Liver (tissue), 9 donors: ENCODE results near the gene NADK. TPM values are rescaled to one million over a fixed set of nuclear protein-coding genes. Genes with fewer than 3 reads are reported as not detected.
A peak's percentile ranks its signal among the peaks of the same experiment; 100 is the strongest.

Experiments
- DNase-seq: peaks from one replicate; pipeline ENCODE4 v3.0.0-alpha.2; 2017; ENCODE audit warnings: low spot score
- H3K27ac ChIP-seq, 2 donors: one replicate each; pipeline ENCODE4 v1.7.0; 2013; ENCODE audit warnings: inconsistent platforms in 2 of 2, low read length in 2 of 2, control low read depth in 1 of 2, low read depth in 1 of 2, mild to moderate bottlenecking in 1 of 2
- H3K27me3 ChIP-seq, 4 donors: one replicate each; pipeline versions ENCODE4 v1.6.1 to v1.7.0; 2013; ENCODE audit warnings: low read length in 3 of 4, inconsistent platforms in 1 of 4, mild to moderate bottlenecking in 1 of 4, moderate library complexity in 1 of 4; ENCODE audit not compliant: control insufficient read depth in 4 of 4, insufficient read depth in 4 of 4
- H3K36me3 ChIP-seq, 4 donors: one replicate each; pipeline versions ENCODE4 v1.6.1 to v1.7.0; 2013; ENCODE audit warnings: low read length in 3 of 4, mild to moderate bottlenecking in 3 of 4, low read depth in 1 of 4, moderate library complexity in 1 of 4; ENCODE audit not compliant: control insufficient read depth in 4 of 4, insufficient read depth in 3 of 4
- H3K4me1 ChIP-seq, 4 donors: one replicate each; pipeline versions ENCODE4 v1.6.1 to v1.7.0; 2013; ENCODE audit warnings: low read length in 3 of 4, mild to moderate bottlenecking in 3 of 4, moderate library complexity in 1 of 4; ENCODE audit not compliant: control insufficient read depth in 4 of 4, insufficient read depth in 4 of 4
- H3K4me3 ChIP-seq, 3 donors: one replicate each; pipeline versions ENCODE4 v1.6.1 to v1.7.0; 2013; ENCODE audit warnings: low read length in 3 of 3, control low read depth in 1 of 3, low read depth in 1 of 3, mild to moderate bottlenecking in 1 of 3
- H3K9ac ChIP-seq, 2 donors: one replicate each; pipeline ENCODE4 v1.7.0; 2013; ENCODE audit warnings: low read length in 2 of 2, mild to moderate bottlenecking in 2 of 2, moderate library complexity in 2 of 2, control low read depth in 1 of 2, low read depth in 1 of 2
- H3K9me3 ChIP-seq, 4 donors: one replicate each; pipeline versions ENCODE4 v1.6.1 to v1.7.0; 2013; ENCODE audit warnings: low read length in 3 of 4; ENCODE audit not compliant: control insufficient read depth in 4 of 4
- CTCF ChIP-seq: fragments of 150-350 bp; IDR thresholded peaks from 2 replicates; pipeline ENCODE4 v1.5.1; 2017; ENCODE audit warnings: improper control_type of control experiment, low read depth, low read length; ENCODE audit not compliant: missing input control
- EGR1 ChIP-seq, 2 donors: IDR thresholded peaks; 2 replicates each; pipeline ENCODE4 v1.6.1; 2016 to 2018; ENCODE audit warnings: antibody characterized with exemption in 2 of 2, low read depth in 2 of 2
- FOXA1 ChIP-seq: IDR thresholded peaks from 2 replicates; pipeline ENCODE4 v1.6.1; 2016; ENCODE audit warnings: antibody characterized with exemption
- FOXA2 ChIP-seq: IDR thresholded peaks from 2 replicates; pipeline ENCODE4 v1.6.1; 2016; ENCODE audit warnings: antibody characterized with exemption
- GABPA ChIP-seq, 2 donors: IDR thresholded peaks in 1 of 2; conservative IDR thresholded peaks in 1 of 2; 2 replicates each; pipeline ENCODE4 v1.6.1; 2016; ENCODE audit warnings: antibody characterized with exemption in 2 of 2, mild to moderate bottlenecking in 1 of 2, moderate library complexity in 1 of 2
- HNF4A ChIP-seq, 2 donors: conservative IDR thresholded peaks; 2 replicates each; pipeline ENCODE4 v1.6.1; 2016; ENCODE audit warnings: antibody characterized with exemption in 2 of 2, mild to moderate bottlenecking in 2 of 2
- HNF4G ChIP-seq: IDR thresholded peaks from 2 replicates; pipeline ENCODE4 v1.6.1; 2016; ENCODE audit warnings: antibody characterized with exemption
- JUND ChIP-seq, 2 donors: IDR thresholded peaks; 2 replicates each; pipeline ENCODE4 v1.6.1; 2016; ENCODE audit warnings: antibody characterized with exemption in 2 of 2
- MAX ChIP-seq: IDR thresholded peaks from 2 replicates; pipeline ENCODE4 v1.6.1; 2016; ENCODE audit warnings: antibody characterized with exemption
- NR2F2 ChIP-seq: IDR thresholded peaks from 2 replicates; pipeline ENCODE4 v1.6.1; 2016; ENCODE audit warnings: antibody characterized with exemption
- RAD21 ChIP-seq, 2 donors: IDR thresholded peaks; 2 replicates each; pipeline ENCODE4 v1.6.1; 2016; ENCODE audit warnings: antibody characterized with exemption in 2 of 2, mild to moderate bottlenecking in 2 of 2
- RXRA ChIP-seq, 2 donors: IDR thresholded peaks; 2 replicates each; pipeline ENCODE4 v1.6.1; 2017 to 2018; ENCODE audit warnings: antibody characterized with exemption in 2 of 2, mild to moderate bottlenecking in 1 of 2
- TAF1 ChIP-seq: conservative IDR thresholded peaks from 2 replicates; pipeline ENCODE4 v1.6.1; 2016; ENCODE audit warnings: antibody characterized with exemption, mild to moderate bottlenecking
- YY1 ChIP-seq: IDR thresholded peaks from 2 replicates; pipeline ENCODE4 v1.6.1; 2016; ENCODE audit warnings: antibody characterized with exemption, mild to moderate bottlenecking
- WGBS: extraction: QIAGEN DNeasy Blood & Tissue Kit; methylation state at CpG from one replicate; pipeline ENCODE4 v1.1.7; 2013; 5-methylcytosine and 5-hydroxymethylcytosine counted together
- polyA plus RNA-seq, 2 donors: library from polyadenylated mRNA; stranded (reverse) in 1 of 2; unstranded in 1 of 2; fragments of 200-250 nt in 1 of 2; fragments of >200 nt in 1 of 2; fragmentation: Nextera tagmentation in 1 of 2; extraction: Ambion mirVana in 1 of 2; gene quantifications; one replicate each; pipeline versions ENCODE4 v1.2.1 to v1.2.3, GENCODE V29; 2013 to 2015
- total RNA-seq, 2 donors: library from RNA; depleted of rRNA; stranded (reverse); fragments of >200 nt; gene quantifications; one replicate each; pipeline ENCODE4 v1.2.3, GENCODE V29; 2014
- TF ChIP-seq, protein P1 (sequence below): IDR thresholded peaks from 2 replicates; pipeline ENCODE4 v1.6.1; 2016; ENCODE audit warnings: antibody characterized with exemption
- TF ChIP-seq, protein P2 (sequence below): IDR thresholded peaks from 2 replicates; pipeline ENCODE4 v1.6.1; 2016; ENCODE audit warnings: antibody characterized with exemption
- TF ChIP-seq, protein P3 (sequence below): IDR thresholded peaks from 2 replicates; pipeline ENCODE4 v1.6.1; 2016; ENCODE audit warnings: antibody characterized with exemption, mild to moderate bottlenecking
- donor health status: healthy.
- donor health status: healthy.
- donor health status: healthy.
- donor health status: healthy.
- donor health status: healthy.

Gene NADK
- total and polyA plus RNA-seq, 4 donors: 39.2 to 105 (median 83.6) TPM

GRCh38 chr1:1755852-1756251 is 22.4 kb downstream of the NADK start:
- Histone ChIP-seq H3K27ac (peak overlapping the region; percentile 5 to 24), H3K27me3 (no peaks in the 10 kb centered on the region), H3K9me3 (no peaks in the 10 kb centered on the region), H3K36me3 (peaks cover 9 to 36% (median 14%) of the 10 kb centered on the region in 4 donors), H3K4me1 (peaks cover 13 to 48% (median 29%) of the 10 kb centered on the region in 4 donors), H3K9ac (no peak overlapping the region), H3K4me3 (no peak overlapping the region)
- no peak for DNase-seq
- WGBS: 91% methylated on average over 15 of the region's 15 CpGs
- TF ChIP-seq TAF1 (no peak), GABPA (IDR thresholded peaks at IDR 0.05 in 1 of 2, conservative IDR thresholded peaks at IDR 0.05 in 1 of 2) (no peak), MAX (no peak), RXRA (IDR thresholded peaks at IDR 0.05) (no peak), HNF4A (conservative IDR thresholded peaks at IDR 0.05) (no peak), HNF4G (no peak)
- TF ChIP-seq, protein P1, sequence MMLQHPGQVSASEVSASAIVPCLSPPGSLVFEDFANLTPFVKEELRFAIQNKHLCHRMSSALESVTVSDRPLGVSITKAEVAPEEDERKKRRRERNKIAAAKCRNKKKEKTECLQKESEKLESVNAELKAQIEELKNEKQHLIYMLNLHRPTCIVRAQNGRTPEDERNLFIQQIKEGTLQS: no peak

GRCh38 chr1:1755426-1755825 is 22.8 kb downstream of the NADK start:
- Histone ChIP-seq H3K4me1 (peaks cover 13 to 45% (median 29%) of the 10 kb centered on the region in 4 donors), H3K36me3 (peaks cover 7 to 36% (median 12%) of the 10 kb centered on the region in 4 donors), H3K9me3 (no peaks in the 10 kb centered on the region), H3K27ac (peak overlapping the region; percentile 5 to 24), H3K9ac (no peak overlapping the region), H3K4me3 (no peak overlapping the region), H3K27me3 (no peaks in the 10 kb centered on the region)
- TF ChIP-seq FOXA1 (no peak), GABPA (IDR thresholded peaks at IDR 0.05 in 1 of 2, conservative IDR thresholded peaks at IDR 0.05 in 1 of 2) (no peak), EGR1 (IDR thresholded peaks at IDR 0.05; ENCODE audit: low read depth in 2 of 2) (no peak), CTCF (no peak), RXRA (IDR thresholded peaks at IDR 0.05) (no peak)
- WGBS: 86% methylated on average over 19 of the region's 19 CpGs
- no peak for DNase-seq

DNA sequence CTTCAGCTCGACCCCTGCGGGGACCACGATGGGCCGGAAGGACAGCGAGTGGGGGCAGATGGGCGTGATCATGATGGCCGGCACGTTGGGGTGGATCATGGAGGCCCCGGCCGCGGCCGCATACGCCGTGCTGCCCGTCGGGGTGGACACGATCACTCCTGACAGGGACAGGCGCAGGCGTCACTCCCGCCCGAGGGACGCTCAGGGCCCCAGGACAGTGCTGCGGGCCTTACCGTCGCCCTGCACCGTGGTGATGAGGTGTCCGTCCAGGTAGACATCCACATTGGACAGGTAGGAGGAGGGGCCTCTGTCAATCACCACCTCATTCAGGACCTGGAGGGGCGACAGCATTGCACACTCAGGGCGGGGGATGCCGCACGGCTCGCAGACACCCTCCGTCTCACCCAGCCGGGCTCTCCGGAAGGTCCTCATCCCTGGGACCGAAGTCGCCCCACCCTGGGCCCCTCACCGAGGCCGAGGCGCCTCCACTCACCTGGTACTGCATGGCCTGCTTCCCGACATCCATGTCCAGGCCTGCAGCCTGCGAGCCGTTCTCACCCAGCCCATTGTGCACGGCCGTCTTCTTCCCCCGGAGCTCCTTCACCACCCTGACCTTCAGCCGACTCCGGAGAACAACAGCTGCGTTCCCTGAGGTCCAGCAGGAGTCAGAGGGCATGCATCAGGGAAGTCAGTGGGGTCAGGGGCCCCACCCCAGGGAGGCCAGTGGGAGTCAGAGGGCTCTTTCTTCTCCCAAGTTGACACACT is 24.0 kb downstream of the NADK start:
- peaks cover 7 to 33% (median 18%) of the 10 kb centered on the region in 4 donors for H3K4me1 ChIP-seq
- H3K9ac ChIP-seq: no peak overlapping the region
- DNase-seq: no peak
- H3K4me3 ChIP-seq: no peak overlapping the region
- peak overlapping the region; percentile 47 to 55 for H3K27ac ChIP-seq
- H3K27me3 ChIP-seq: no peaks in the 10 kb centered on the region
- no peaks in the 10 kb centered on the region for H3K9me3 ChIP-seq
- H3K36me3 ChIP-seq: peaks cover 7 to 36% (median 12%) of the 10 kb centered on the region in 4 donors
- WGBS: 92% methylated on average over 49 of the region's 49 CpGs
- no peak for TF ChIP-seq EGR1 (IDR thresholded peaks at IDR 0.05; ENCODE audit: low read depth in 2 of 2)
- TF ChIP-seq FOXA2: no peak
- TF ChIP-seq FOXA1: no peak
- no peak for TF ChIP-seq HNF4G
- TF ChIP-seq, protein P2, sequence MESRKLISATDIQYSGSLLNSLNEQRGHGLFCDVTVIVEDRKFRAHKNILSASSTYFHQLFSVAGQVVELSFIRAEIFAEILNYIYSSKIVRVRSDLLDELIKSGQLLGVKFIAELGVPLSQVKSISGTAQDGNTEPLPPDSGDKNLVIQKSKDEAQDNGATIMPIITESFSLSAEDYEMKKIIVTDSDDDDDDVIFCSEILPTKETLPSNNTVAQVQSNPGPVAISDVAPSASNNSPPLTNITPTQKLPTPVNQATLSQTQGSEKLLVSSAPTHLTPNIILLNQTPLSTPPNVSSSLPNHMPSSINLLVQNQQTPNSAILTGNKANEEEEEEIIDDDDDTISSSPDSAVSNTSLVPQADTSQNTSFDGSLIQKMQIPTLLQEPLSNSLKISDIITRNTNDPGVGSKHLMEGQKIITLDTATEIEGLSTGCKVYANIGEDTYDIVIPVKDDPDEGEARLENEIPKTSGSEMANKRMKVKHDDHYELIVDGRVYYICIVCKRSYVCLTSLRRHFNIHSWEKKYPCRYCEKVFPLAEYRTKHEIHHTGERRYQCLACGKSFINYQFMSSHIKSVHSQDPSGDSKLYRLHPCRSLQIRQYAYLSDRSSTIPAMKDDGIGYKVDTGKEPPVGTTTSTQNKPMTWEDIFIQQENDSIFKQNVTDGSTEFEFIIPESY: no peak
- TF ChIP-seq NR2F2: no peak
- TF ChIP-seq YY1: no peak
- TF ChIP-seq, protein P3, sequence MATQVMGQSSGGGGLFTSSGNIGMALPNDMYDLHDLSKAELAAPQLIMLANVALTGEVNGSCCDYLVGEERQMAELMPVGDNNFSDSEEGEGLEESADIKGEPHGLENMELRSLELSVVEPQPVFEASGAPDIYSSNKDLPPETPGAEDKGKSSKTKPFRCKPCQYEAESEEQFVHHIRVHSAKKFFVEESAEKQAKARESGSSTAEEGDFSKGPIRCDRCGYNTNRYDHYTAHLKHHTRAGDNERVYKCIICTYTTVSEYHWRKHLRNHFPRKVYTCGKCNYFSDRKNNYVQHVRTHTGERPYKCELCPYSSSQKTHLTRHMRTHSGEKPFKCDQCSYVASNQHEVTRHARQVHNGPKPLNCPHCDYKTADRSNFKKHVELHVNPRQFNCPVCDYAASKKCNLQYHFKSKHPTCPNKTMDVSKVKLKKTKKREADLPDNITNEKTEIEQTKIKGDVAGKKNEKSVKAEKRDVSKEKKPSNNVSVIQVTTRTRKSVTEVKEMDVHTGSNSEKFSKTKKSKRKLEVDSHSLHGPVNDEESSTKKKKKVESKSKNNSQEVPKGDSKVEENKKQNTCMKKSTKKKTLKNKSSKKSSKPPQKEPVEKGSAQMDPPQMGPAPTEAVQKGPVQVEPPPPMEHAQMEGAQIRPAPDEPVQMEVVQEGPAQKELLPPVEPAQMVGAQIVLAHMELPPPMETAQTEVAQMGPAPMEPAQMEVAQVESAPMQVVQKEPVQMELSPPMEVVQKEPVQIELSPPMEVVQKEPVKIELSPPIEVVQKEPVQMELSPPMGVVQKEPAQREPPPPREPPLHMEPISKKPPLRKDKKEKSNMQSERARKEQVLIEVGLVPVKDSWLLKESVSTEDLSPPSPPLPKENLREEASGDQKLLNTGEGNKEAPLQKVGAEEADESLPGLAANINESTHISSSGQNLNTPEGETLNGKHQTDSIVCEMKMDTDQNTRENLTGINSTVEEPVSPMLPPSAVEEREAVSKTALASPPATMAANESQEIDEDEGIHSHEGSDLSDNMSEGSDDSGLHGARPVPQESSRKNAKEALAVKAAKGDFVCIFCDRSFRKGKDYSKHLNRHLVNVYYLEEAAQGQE: no peak
- TF ChIP-seq RAD21 (IDR thresholded peaks at IDR 0.05): no peak
- TF ChIP-seq, protein P1: no peak
- TF ChIP-seq JUND (IDR thresholded peaks at IDR 0.05): no peak
